ENCODE data around the gene SNAPC5. TPM values are rescaled to one million over a fixed set of nuclear protein-coding genes. Genes with fewer than 3 reads are reported as not detected.
A peak's percentile ranks its signal among the peaks of the same experiment; 100 is the strongest.

The SNAPC5 gene
- total and polyA plus RNA-seq, 10 of the 15 experiments (the other 5 are each of a cell fraction or from before 2014, with no cell fraction given), result 14.4 to 53.5 (median 36.9) TPM

GRCh38 chr15:66504563-66505429, 7.2 kb upstream of the SNAPC5 start, which contains the start of the genes RPL4 and ZWILCH (continued):
- TF ChIP-seq LARP7 (IDR thresholded peaks at IDR 0.05) (0 out of 2 replicates have a peak, but pooled peaks have one; percentile 17), BACH1 (IDR thresholded peaks at IDR 0.05; ENCODE audit: borderline replicate concordance) (peak; percentile 64; the same call in 1 of the 2 replicates), FOXM1 (IDR thresholded peaks at IDR 0.05; ENCODE audit: low read depth, low read length) (peak; percentile 59; the same call in 1 of the 2 replicates), SUZ12 (IDR thresholded peaks at IDR 0.05; ENCODE audit: unreplicated experiment) (no peak), PAX5 (IDR thresholded peaks at IDR 0.05; ENCODE audit: borderline replicate concordance, low read depth, low read length) (0 out of 2 replicates have a peak, but pooled peaks have one; percentile 42), SREBF2 (IDR thresholded peaks at IDR 0.05; ENCODE audit: low read length) (no peak), MTA3 (IDR thresholded peaks at IDR 0.05; ENCODE audit: borderline replicate concordance, low read length) (peak; percentile 17; the same call in 1 of the 2 replicates), CBFB (IDR thresholded peaks at IDR 0.05; ENCODE audit: low read depth) (peak; percentile 97), SMAD5 (IDR thresholded peaks at IDR 0.05; ENCODE audit: low read depth) (peak; percentile 97)
- TF ChIP-seq, protein P1, sequence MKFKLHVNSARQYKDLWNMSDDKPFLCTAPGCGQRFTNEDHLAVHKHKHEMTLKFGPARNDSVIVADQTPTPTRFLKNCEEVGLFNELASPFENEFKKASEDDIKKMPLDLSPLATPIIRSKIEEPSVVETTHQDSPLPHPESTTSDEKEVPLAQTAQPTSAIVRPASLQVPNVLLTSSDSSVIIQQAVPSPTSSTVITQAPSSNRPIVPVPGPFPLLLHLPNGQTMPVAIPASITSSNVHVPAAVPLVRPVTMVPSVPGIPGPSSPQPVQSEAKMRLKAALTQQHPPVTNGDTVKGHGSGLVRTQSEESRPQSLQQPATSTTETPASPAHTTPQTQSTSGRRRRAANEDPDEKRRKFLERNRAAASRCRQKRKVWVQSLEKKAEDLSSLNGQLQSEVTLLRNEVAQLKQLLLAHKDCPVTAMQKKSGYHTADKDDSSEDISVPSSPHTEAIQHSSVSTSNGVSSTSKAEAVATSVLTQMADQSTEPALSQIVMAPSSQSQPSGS (IDR thresholded peaks at IDR 0.05; ENCODE audit: low read length), result peak; percentile 66; the same call in 1 of the 2 replicates

All from GM12878 (cell line).